ENCODE measurements around the gene TRAP1.

TRAP1 gene

DNA sequence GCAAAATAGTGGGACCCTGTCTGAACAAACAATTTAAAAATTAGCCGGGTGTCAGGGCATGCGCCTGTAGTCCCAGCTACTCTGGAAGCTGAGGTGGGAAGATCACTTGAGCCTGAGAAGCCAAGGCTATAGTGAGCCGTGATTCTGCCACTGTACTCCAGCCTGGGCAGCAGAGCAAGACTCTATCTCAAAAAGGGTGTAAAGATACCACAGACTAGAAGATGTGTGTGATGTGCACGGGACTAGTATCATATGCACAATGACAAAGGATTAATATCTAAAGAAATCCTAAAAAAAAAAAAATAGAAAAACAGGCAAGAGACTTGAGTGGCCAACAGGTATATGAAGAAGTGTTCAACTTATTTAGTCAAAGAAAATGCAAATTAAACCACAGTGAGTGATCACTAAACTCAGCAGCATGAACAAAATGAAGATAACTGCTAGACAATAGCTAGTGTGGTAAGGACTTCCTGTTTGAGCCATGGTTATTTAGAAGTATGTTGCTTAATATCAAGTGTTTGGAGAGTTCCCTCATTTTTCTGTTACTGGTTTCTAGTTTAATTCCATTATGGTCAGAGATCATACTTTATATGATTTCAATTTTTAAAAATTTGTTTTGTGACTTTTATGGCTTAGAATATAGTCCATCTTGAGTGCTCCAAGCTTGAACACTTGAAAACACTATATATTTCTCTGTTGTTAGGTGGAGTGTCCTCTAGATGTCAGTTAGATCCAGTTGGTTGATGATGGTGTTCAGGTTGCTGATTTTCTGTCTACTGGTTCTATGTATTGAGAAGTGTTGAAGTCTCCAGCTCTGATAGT lies 91.2 kb downstream of the TRAP1 start:
- Histone ChIP-seq H3K27ac (ENCODE audit: low read depth, low read length) (peak overlapping the region; percentile 99), H3K27me3 (ENCODE audit: low read length) (no peaks in the 10 kb centered on the region), H3K4me3 (ENCODE audit: insufficient read depth, low read length, poor library complexity, severe bottlenecking) (peak overlapping the region; percentile 34), H2AFZ (ENCODE audit: low read depth, low read length, severe bottlenecking) (no peak overlapping the region), H4K20me1 (ENCODE audit: low read depth, low read length) (no peaks in the 10 kb centered on the region), H3K9me3 (ENCODE audit: insufficient read depth, low read length) (no peaks in the 10 kb centered on the region), H3K79me2 (ENCODE audit: insufficient read depth, low read length) (peaks cover 58% of the 10 kb centered on the region), H3K9me2 (replicated peaks; ENCODE audit: insufficient read depth, low read length) (no peaks in the 10 kb centered on the region), H3K36me3 (ENCODE audit: low read length) (no peaks in the 10 kb centered on the region), H3F3A (ENCODE audit: insufficient read depth) (peaks cover 77% of the 10 kb centered on the region), H3K4me2 (ENCODE audit: low read depth, low read length, poor library complexity, severe bottlenecking) (peak overlapping the region; percentile 96), H3K9ac (ENCODE audit: low read length) (peak overlapping the region; percentile 59)
- no peak for TF ChIP-seq EZH2phosphoT487 (conservative IDR thresholded peaks at IDR 0.05; ENCODE audit: low read length)
- TF ChIP-seq, protein P1, sequence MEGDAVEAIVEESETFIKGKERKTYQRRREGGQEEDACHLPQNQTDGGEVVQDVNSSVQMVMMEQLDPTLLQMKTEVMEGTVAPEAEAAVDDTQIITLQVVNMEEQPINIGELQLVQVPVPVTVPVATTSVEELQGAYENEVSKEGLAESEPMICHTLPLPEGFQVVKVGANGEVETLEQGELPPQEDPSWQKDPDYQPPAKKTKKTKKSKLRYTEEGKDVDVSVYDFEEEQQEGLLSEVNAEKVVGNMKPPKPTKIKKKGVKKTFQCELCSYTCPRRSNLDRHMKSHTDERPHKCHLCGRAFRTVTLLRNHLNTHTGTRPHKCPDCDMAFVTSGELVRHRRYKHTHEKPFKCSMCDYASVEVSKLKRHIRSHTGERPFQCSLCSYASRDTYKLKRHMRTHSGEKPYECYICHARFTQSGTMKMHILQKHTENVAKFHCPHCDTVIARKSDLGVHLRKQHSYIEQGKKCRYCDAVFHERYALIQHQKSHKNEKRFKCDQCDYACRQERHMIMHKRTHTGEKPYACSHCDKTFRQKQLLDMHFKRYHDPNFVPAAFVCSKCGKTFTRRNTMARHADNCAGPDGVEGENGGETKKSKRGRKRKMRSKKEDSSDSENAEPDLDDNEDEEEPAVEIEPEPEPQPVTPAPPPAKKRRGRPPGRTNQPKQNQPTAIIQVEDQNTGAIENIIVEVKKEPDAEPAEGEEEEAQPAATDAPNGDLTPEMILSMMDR (IDR thresholded peaks at IDR 0.05; ENCODE audit: insufficient read depth, low read length, poor library complexity, severe bottlenecking): peak; percentile 30

DNA sequence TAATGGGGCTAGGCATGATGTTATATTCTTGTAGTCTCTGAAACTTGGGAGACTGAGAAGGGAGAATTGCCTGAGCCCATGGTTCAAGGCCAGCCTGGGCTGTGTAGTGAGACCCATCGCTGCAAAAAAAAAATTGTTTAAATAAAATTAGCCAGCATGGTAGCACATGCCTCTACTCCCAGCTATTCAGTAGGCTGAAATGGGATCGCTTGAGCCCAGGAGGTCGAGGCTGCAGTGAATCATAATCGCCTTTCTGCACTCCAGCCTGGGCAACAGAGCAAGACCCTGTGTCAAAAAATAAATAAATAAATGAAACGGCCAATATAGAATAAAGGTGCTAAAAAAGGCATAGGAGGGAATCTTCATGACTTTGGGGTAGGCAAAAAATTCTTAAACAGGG lies 92.0 kb downstream of the TRAP1 start:
- Histone ChIP-seq H2AFZ (ENCODE audit: low read depth, low read length, severe bottlenecking) (no peak overlapping the region), H3F3A (ENCODE audit: insufficient read depth) (peaks cover 85% of the 10 kb centered on the region), H4K20me1 (ENCODE audit: low read depth, low read length) (no peaks in the 10 kb centered on the region), H3K4me3 (ENCODE audit: insufficient read depth, low read length, poor library complexity, severe bottlenecking) (peak overlapping the region; percentile 18), H3K36me3 (ENCODE audit: low read length) (no peaks in the 10 kb centered on the region), H3K27ac (ENCODE audit: low read depth, low read length) (peak overlapping the region; percentile 99), H3K27me3 (ENCODE audit: low read length) (no peaks in the 10 kb centered on the region), H3K79me2 (ENCODE audit: insufficient read depth, low read length) (peaks cover 58% of the 10 kb centered on the region), H3K9ac (ENCODE audit: low read length) (peak overlapping the region; percentile 59), H3K4me2 (ENCODE audit: low read depth, low read length, poor library complexity, severe bottlenecking) (peak overlapping the region; percentile 96), H3K9me2 (replicated peaks; ENCODE audit: insufficient read depth, low read length) (no peaks in the 10 kb centered on the region), H3K9me3 (ENCODE audit: insufficient read depth, low read length) (no peaks in the 10 kb centered on the region)
- no peak for TF ChIP-seq EZH2phosphoT487 (conservative IDR thresholded peaks at IDR 0.05; ENCODE audit: low read length)
- TF ChIP-seq, protein P1 (IDR thresholded peaks at IDR 0.05; ENCODE audit: insufficient read depth, low read length, poor library complexity, severe bottlenecking): no peak

DNA sequence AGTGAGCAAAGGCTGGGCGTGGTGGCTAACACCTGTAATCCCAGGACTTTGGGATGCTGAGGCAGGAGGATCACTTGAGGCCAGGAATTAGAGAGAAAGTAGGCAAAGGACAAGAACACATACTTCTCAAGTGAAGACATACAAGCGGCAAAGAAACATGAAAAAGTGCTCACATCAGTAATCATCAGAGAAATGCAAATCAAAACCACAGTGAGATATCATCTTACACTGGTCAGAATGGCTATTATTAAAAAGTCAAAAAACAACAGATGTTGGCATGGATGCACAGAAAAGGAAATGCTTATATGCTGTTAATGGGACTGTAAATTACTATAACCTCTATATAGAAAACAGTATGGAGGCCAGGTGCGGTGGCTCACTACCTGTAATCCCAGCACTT lies 93.7 kb downstream of the TRAP1 start:
- no peak overlapping the region for H2AFZ ChIP-seq (ENCODE audit: low read depth, low read length, severe bottlenecking)
- H3K27ac ChIP-seq (ENCODE audit: low read depth, low read length): peak overlapping the region; percentile 99
- H4K20me1 ChIP-seq (ENCODE audit: low read depth, low read length): no peaks in the 10 kb centered on the region
- peak overlapping the region; percentile 44 for H3K4me3 ChIP-seq (ENCODE audit: insufficient read depth, low read length, poor library complexity, severe bottlenecking)
- no peaks in the 10 kb centered on the region for H3K9me3 ChIP-seq (ENCODE audit: insufficient read depth, low read length)
- peak overlapping the region; percentile 66 for H3K9ac ChIP-seq (ENCODE audit: low read length)
- H3K9me2 ChIP-seq (replicated peaks; ENCODE audit: insufficient read depth, low read length): no peaks in the 10 kb centered on the region
- H3K79me2 ChIP-seq (ENCODE audit: insufficient read depth, low read length): peaks cover 58% of the 10 kb centered on the region
- H3K36me3 ChIP-seq (ENCODE audit: low read length): no peaks in the 10 kb centered on the region
- H3K4me2 ChIP-seq (ENCODE audit: low read depth, low read length, poor library complexity, severe bottlenecking): peak overlapping the region; percentile 96
- peaks cover 94% of the 10 kb centered on the region for H3F3A ChIP-seq (ENCODE audit: insufficient read depth)
- TF ChIP-seq EZH2phosphoT487 (conservative IDR thresholded peaks at IDR 0.05; ENCODE audit: low read length): no peak
- TF ChIP-seq, protein P1 (IDR thresholded peaks at IDR 0.05; ENCODE audit: insufficient read depth, low read length, poor library complexity, severe bottlenecking): no peak
- H3K27me3 ChIP-seq (ENCODE audit: low read length): no peaks in the 10 kb centered on the region
